Panc1 (cell line): Measurements from ENCODE around the gene ZNF789. TPM values are rescaled to one million over a fixed set of nuclear protein-coding genes. Genes with fewer than 3 reads are reported as not detected.

Source experiments
- ATAC-seq: fragments of 200-7000 bp; cut with Tn5 transposase; 2 replicates; pipeline ENCODE4 v1.9.1; 2020; ENCODE audit warnings: mild to moderate bottlenecking, moderate library complexity
- BruUV-seq: library from RNA; stranded (reverse); fragments of 400-500 nt; replicated peaks from 2 replicates; lab custom pipeline; 2021; lab: Mats Ljungman, UMichigan
- CTCF ChIA-PET: fragments of 300-600 bp; sonication (Branson Sonifier 250); formaldehyde crosslinking; loops from one replicate; lab custom pipeline; 2022; ENCODE audit warnings: antibody characterized with exemption; lab: Charles Lee
- POLR2A ChIA-PET: fragments of 300-600 bp; sonication (Branson Sonifier 250); formaldehyde crosslinking; loops from one replicate; lab custom pipeline; 2022; ENCODE audit warnings: antibody characterized with exemption; lab: Charles Lee
- DNase-seq: peaks from one replicate; pipeline ENCODE4 v3.0.0-alpha.2; 2010; ENCODE audit warnings: low read depth, low spot score
- H3K27ac ChIP-seq: 2 replicates; pipeline ENCODE4 v1.5.1; 2011; ENCODE audit warnings: mild to moderate bottlenecking, low read length, inconsistent platforms
- H3K27me3 ChIP-seq: fragments of 200-500 bp; sonication (Bioruptor generic); 2 replicates; pipeline ENCODE4 v1.6.0; 2014; ENCODE audit warnings: low read length, inconsistent platforms; ENCODE audit not compliant: control insufficient read depth, insufficient read depth
- H3K36me3 ChIP-seq: fragments of 200-500 bp; sonication (Bioruptor generic); 2 replicates; pipeline ENCODE4 v1.5.1; 2014; ENCODE audit warnings: inconsistent platforms, mild to moderate bottlenecking, low read length, moderate library complexity; ENCODE audit not compliant: control insufficient read depth, insufficient read depth
- H3K4me1 ChIP-seq: 2 replicates; pipeline ENCODE4 v1.5.1; 2011; ENCODE audit warnings: inconsistent platforms, mild to moderate bottlenecking, low read length, moderate library complexity; ENCODE audit not compliant: control insufficient read depth, insufficient read depth
- H3K4me3 ChIP-seq, 2 experiments: 2 replicates each; pipeline ENCODE4 v1.5.1; 2011 to 2012; ENCODE audit warnings: low read depth in 2 of 2, low read length in 2 of 2, mild to moderate bottlenecking in 2 of 2, inconsistent platforms in 1 of 2, moderate library complexity in 1 of 2
- H3K9me3 ChIP-seq: fragments of 200-500 bp; sonication (Bioruptor generic); 2 replicates; pipeline ENCODE4 v1.5.1; 2014; ENCODE audit warnings: low read depth, mild to moderate bottlenecking, inconsistent platforms, low read length, moderate library complexity; ENCODE audit not compliant: control insufficient read depth, insufficient read depth
- CTCF ChIP-seq: fragments of 450-650 bp; IDR thresholded peaks from 2 replicates; pipeline ENCODE4 v1.5.1; 2017; ENCODE audit warnings: mild to moderate bottlenecking
- POLR2AphosphoS5 ChIP-seq: IDR thresholded peaks from 2 replicates; pipeline ENCODE4 v1.6.1; 2012; ENCODE audit warnings: mild to moderate bottlenecking, low read depth, low read length, moderate library complexity
- REST ChIP-seq, 2 experiments: IDR thresholded peaks; 2 replicates each; pipeline ENCODE4 v1.6.1; 2011 to 2012; ENCODE audit warnings: low read depth in 2 of 2, control low read depth in 1 of 2, low read length in 1 of 2, mild to moderate bottlenecking in 1 of 2, moderate library complexity in 1 of 2; ENCODE audit not compliant: insufficient read depth in 1 of 2
- SIN3A ChIP-seq: IDR thresholded peaks from 2 replicates; pipeline ENCODE4 v1.6.1; 2012; ENCODE audit warnings: low read depth, mild to moderate bottlenecking, low read length, moderate library complexity, borderline replicate concordance; ENCODE audit not compliant: insufficient read depth
- TCF7L2 ChIP-seq: IDR thresholded peaks from 2 replicates; pipeline ENCODE4 v1.6.1; 2011; ENCODE audit warnings: mild to moderate bottlenecking, low read depth, low read length, inconsistent platforms
- in situ Hi-C: cut with HindIII; loops from 2 replicates; pipeline ENCODE4 v1.10.0; 2016; ENCODE audit warnings: low sequenced_read_pairs, low pct_unique_long_range_greater_than_20kb
- intact Hi-C: fragments of 100-400 bp; cut with micrococcal nuclease; formaldehyde crosslinking; loops from one replicate; pipeline ENCODE4 v1.10.0; 2022; ENCODE audit not compliant: unreplicated experiment
- total RNA-seq: library from RNA; stranded (reverse); gene quantifications from one replicate; pipeline ENCODE4 v1.2.1, GENCODE V29; 2021; ENCODE audit not compliant: unreplicated experiment

Gene ZNF789
- total RNA-seq, 1 experiment from 2014 or later: 15.1 TPM

- no peak for TF ChIP-seq REST (IDR thresholded peaks at IDR 0.05; ENCODE audit: insufficient read depth in 1 of 2, low read depth in 2 of 2, low read length in 1 of 2)
- no peak for TF ChIP-seq POLR2AphosphoS5
- TF ChIP-seq SIN3A: no peak
- TF ChIP-seq TCF7L2: no peak
- no peak for TF ChIP-seq CTCF
- Histone ChIP-seq H3K9me3 (peaks cover 19% of the 10 kb centered on the region), H3K4me3 (no peak overlapping the region), H3K36me3 (peaks cover 4% of the 10 kb centered on the region; the same call in 1 of the 2 replicates), H3K4me1 (no peaks in the 10 kb centered on the region), H3K27ac (no peak overlapping the region), H3K27me3 (no peaks in the 10 kb centered on the region)
- CTCF ChIA-PET: no interaction called here
- ATAC-seq: peak; percentile 51; the same call in 1 of the 2 replicates
- no TSS peak for BruUV-seq
- in situ Hi-C loops (no loop called here), intact Hi-C loops (no loop called here)
- DNase-seq: no peak
- POLR2A ChIA-PET: interaction anchor here (0.7 kb wide), 1 partner anchor 14 kb away, joined by 10 read pairs; the partner anchor contains the start of gene ZKSCAN5
These were observed 18.2 kb downstream of the ZNF789 start for GRCh38 chr7:99490878-99491277.

GRCh38 chr7:99493823-99494222, 21.1 kb downstream of the ZNF789 start:
- ChIA-PET CTCF (no interaction called here), POLR2A (no interaction called here)
- H3K4me3 ChIP-seq: no peak overlapping the region
- H3K27ac ChIP-seq: no peak overlapping the region
- peaks cover 22% of the 10 kb centered on the region for H3K9me3 ChIP-seq
- H3K4me1 ChIP-seq: peaks cover 5% of the 10 kb centered on the region
- TF ChIP-seq POLR2AphosphoS5: no peak
- no peak for TF ChIP-seq REST (IDR thresholded peaks at IDR 0.05; ENCODE audit: insufficient read depth in 1 of 2, low read depth in 2 of 2, low read length in 1 of 2)
- no peak for TF ChIP-seq CTCF
- no peak for TF ChIP-seq TCF7L2
- no peak for TF ChIP-seq SIN3A
- BruUV-seq: no TSS peak
- peaks cover 4% of the 10 kb centered on the region for H3K36me3 ChIP-seq
- intact Hi-C loops (no loop called here), in situ Hi-C loops (no loop called here)
- no peak for ATAC-seq
- DNase-seq: no peak
- no peaks in the 10 kb centered on the region for H3K27me3 ChIP-seq
